ENCODE data around the gene BAIAP3.

Gene BAIAP3

GRCh38 chr16:1381612-1382406 is 48.4 kb downstream of the BAIAP3 start:
- peaks cover 6 to 8% of the 10 kb centered on the region in 2 donors for H3K4me1 ChIP-seq (ENCODE audit: control insufficient read depth in 2 of 2, insufficient read depth in 2 of 2, low read length in 2 of 2)
- H3K36me3 ChIP-seq (ENCODE audit: control insufficient read depth in 2 of 2, insufficient read depth in 2 of 2, low read length in 2 of 2), result peaks cover 0 to 13% of the 10 kb centered on the region in 2 donors
- no peak overlapping the region for H3K27ac ChIP-seq (ENCODE audit: low read depth in 2 of 2, low read length in 2 of 2)
- H3K27me3 ChIP-seq (ENCODE audit: control insufficient read depth in 2 of 2, insufficient read depth in 2 of 2, low read length in 2 of 2), result no peaks in the 10 kb centered on the region
- H3K4me3 ChIP-seq (ENCODE audit: low read length in 2 of 2), result no peak overlapping the region
- no peak overlapping the region for H3K9ac ChIP-seq (ENCODE audit: low read depth in 1 of 2, low read length in 2 of 2)
- H3K9me3 ChIP-seq (ENCODE audit: control insufficient read depth in 2 of 2, low read length in 2 of 2), result no peaks in the 10 kb centered on the region

DNA sequence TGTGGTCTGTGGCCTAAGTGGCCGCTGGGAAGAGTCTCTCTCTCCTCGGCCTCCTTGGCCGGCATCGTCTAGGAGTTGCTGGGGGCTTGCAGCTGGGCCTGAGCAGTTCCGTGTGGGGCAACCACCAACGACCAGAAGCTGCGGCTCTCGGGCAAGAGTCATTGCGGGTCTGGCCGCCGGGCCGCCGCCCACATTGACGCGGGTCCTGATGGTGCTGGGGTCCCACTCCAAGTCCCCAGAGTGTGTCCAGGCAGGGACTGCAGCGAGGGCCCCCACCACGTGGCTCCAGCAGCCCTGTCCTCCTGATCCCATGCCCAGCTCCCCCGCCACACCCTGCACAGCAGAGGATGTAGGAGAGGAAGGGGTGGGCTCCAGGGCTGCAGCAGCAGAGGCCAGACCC is 50.1 kb downstream of the BAIAP3 start:
- no peaks in the 10 kb centered on the region for H3K9me3 ChIP-seq (ENCODE audit: control insufficient read depth in 2 of 2, low read length in 2 of 2)
- H3K9ac ChIP-seq (ENCODE audit: low read depth in 1 of 2, low read length in 2 of 2), result no peak overlapping the region
- H3K4me1 ChIP-seq (ENCODE audit: control insufficient read depth in 2 of 2, insufficient read depth in 2 of 2, low read length in 2 of 2), result peaks cover 5 to 6% of the 10 kb centered on the region in 2 donors
- no peak overlapping the region for H3K27ac ChIP-seq (ENCODE audit: low read depth in 2 of 2, low read length in 2 of 2)
- peaks cover 4 to 15% of the 10 kb centered on the region in 2 donors for H3K36me3 ChIP-seq (ENCODE audit: control insufficient read depth in 2 of 2, insufficient read depth in 2 of 2, low read length in 2 of 2)
- H3K27me3 ChIP-seq (ENCODE audit: control insufficient read depth in 2 of 2, insufficient read depth in 2 of 2, low read length in 2 of 2), result no peaks in the 10 kb centered on the region
- no peak overlapping the region for H3K4me3 ChIP-seq (ENCODE audit: low read length in 2 of 2)

DNA sequence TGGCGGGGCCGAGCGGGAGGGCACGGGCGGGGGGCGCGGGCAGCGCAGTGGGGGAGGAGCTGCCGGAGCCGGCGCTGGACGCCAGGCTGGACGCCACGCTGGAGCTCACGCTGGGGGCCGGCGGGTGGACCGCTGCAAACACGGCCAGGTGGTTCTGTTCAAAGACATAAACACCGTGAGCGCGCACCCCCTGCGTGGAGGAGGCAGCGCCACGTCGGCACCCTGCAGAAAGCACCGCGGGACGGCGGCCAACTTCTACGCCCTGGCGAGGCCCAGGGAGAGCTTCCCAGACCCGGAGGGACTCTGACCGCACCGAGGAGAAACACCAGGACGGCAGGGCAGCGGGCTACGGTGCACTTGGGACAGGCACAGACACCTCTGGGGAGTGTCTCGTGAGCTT is 51.8 kb downstream of the BAIAP3 start:
- no peaks in the 10 kb centered on the region for H3K4me1 ChIP-seq (ENCODE audit: control insufficient read depth in 2 of 2, insufficient read depth in 2 of 2, low read length in 2 of 2)
- no peak overlapping the region for H3K9ac ChIP-seq (ENCODE audit: low read depth in 1 of 2, low read length in 2 of 2)
- H3K36me3 ChIP-seq (ENCODE audit: control insufficient read depth in 2 of 2, insufficient read depth in 2 of 2, low read length in 2 of 2), result peaks cover 10 to 25% of the 10 kb centered on the region in 2 donors
- H3K27ac ChIP-seq (ENCODE audit: low read depth in 2 of 2, low read length in 2 of 2), result no peak overlapping the region
- H3K4me3 ChIP-seq (ENCODE audit: low read length in 2 of 2), result no peak overlapping the region
- no peaks in the 10 kb centered on the region for H3K9me3 ChIP-seq (ENCODE audit: control insufficient read depth in 2 of 2, low read length in 2 of 2)
- H3K27me3 ChIP-seq (ENCODE audit: control insufficient read depth in 2 of 2, insufficient read depth in 2 of 2, low read length in 2 of 2), result no peaks in the 10 kb centered on the region

GRCh38 chr16:1387331-1387730 is 53.9 kb downstream of the BAIAP3 start:
- H3K27me3 ChIP-seq (ENCODE audit: control insufficient read depth in 2 of 2, insufficient read depth in 2 of 2, low read length in 2 of 2), result no peaks in the 10 kb centered on the region
- H3K27ac ChIP-seq (ENCODE audit: low read depth in 2 of 2, low read length in 2 of 2), result no peak overlapping the region
- H3K36me3 ChIP-seq (ENCODE audit: control insufficient read depth in 2 of 2, insufficient read depth in 2 of 2, low read length in 2 of 2), result peaks cover 17 to 30% of the 10 kb centered on the region in 2 donors
- no peaks in the 10 kb centered on the region for H3K9me3 ChIP-seq (ENCODE audit: control insufficient read depth in 2 of 2, low read length in 2 of 2)
- H3K4me3 ChIP-seq (ENCODE audit: low read length in 2 of 2), result no peak overlapping the region
- no peaks in the 10 kb centered on the region for H3K4me1 ChIP-seq (ENCODE audit: control insufficient read depth in 2 of 2, insufficient read depth in 2 of 2, low read length in 2 of 2)
- no peak overlapping the region for H3K9ac ChIP-seq (ENCODE audit: low read depth in 1 of 2, low read length in 2 of 2)

- no peak overlapping the region for H3K27ac ChIP-seq (ENCODE audit: low read depth in 2 of 2, low read length in 2 of 2)
- H3K4me3 ChIP-seq (ENCODE audit: low read length in 2 of 2), result no peak overlapping the region
- H3K9me3 ChIP-seq (ENCODE audit: control insufficient read depth in 2 of 2, low read length in 2 of 2), result no peaks in the 10 kb centered on the region
- H3K36me3 ChIP-seq (ENCODE audit: control insufficient read depth in 2 of 2, insufficient read depth in 2 of 2, low read length in 2 of 2), result peaks cover 29 to 40% of the 10 kb centered on the region in 2 donors
- no peaks in the 10 kb centered on the region for H3K27me3 ChIP-seq (ENCODE audit: control insufficient read depth in 2 of 2, insufficient read depth in 2 of 2, low read length in 2 of 2)
- H3K9ac ChIP-seq (ENCODE audit: low read depth in 1 of 2, low read length in 2 of 2), result no peak overlapping the region
- H3K4me1 ChIP-seq (ENCODE audit: control insufficient read depth in 2 of 2, insufficient read depth in 2 of 2, low read length in 2 of 2), result no peaks in the 10 kb centered on the region
Measured at GRCh38 chr16:1389762-1390161, 56.3 kb downstream of the BAIAP3 start.

DNA sequence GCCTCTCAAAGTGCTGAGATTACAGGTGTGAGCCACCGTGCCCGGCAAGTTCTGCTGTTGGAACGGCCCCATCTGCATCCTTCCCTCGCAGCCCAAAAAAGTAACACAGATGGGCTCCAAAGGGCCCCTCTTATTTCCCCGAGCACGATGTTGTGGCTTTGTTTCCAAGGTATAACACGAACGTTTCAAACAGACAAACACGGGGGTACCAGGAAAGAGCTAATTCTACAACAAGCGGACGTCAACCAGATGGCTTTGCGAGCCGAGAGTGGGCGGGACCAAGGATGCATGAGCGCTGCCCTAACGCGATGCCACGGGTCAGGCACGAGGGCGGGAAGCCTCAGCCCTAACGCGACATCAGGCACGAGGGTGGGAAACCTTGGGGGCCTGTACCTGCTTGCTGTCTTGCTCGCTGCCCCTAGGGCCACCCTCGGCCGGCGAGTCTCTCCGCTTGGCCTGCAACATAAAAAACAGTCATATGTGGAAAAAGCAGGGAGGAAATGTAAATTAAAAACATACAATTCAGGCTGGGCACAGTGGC is 56.9 kb downstream of the BAIAP3 start:
- no peaks in the 10 kb centered on the region for H3K4me1 ChIP-seq (ENCODE audit: control insufficient read depth in 2 of 2, insufficient read depth in 2 of 2, low read length in 2 of 2)
- no peak overlapping the region for H3K27ac ChIP-seq (ENCODE audit: low read depth in 2 of 2, low read length in 2 of 2)
- H3K4me3 ChIP-seq (ENCODE audit: low read length in 2 of 2), result no peak overlapping the region
- H3K9me3 ChIP-seq (ENCODE audit: control insufficient read depth in 2 of 2, low read length in 2 of 2), result no peaks in the 10 kb centered on the region
- H3K36me3 ChIP-seq (ENCODE audit: control insufficient read depth in 2 of 2, insufficient read depth in 2 of 2, low read length in 2 of 2), result peaks cover 29 to 37% of the 10 kb centered on the region in 2 donors
- no peak overlapping the region for H3K9ac ChIP-seq (ENCODE audit: low read depth in 1 of 2, low read length in 2 of 2)
- H3K27me3 ChIP-seq (ENCODE audit: control insufficient read depth in 2 of 2, insufficient read depth in 2 of 2, low read length in 2 of 2), result no peaks in the 10 kb centered on the region

DNA sequence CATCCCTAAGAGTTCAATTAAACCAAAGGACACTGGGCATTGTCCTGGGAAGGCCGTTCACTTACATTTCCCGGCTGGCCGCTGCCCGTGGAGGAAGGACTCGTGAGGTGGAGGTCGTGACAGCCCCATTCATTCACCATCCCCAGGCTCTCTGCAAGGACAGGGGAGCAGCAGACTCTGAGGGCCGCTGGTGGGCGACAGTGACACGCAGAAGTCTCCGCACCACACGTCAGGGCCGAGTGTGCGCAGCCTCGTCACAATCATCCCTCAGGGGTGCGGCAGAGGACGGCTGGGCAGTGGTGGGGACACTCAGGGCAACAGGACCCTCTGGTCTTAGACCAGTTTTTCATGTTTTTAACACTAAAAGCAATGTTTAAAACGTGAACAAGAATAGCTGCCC is 59.4 kb downstream of the BAIAP3 start:
- H3K36me3 ChIP-seq (ENCODE audit: control insufficient read depth in 2 of 2, insufficient read depth in 2 of 2, low read length in 2 of 2), result peaks cover 29 to 35% of the 10 kb centered on the region in 2 donors
- no peaks in the 10 kb centered on the region for H3K9me3 ChIP-seq (ENCODE audit: control insufficient read depth in 2 of 2, low read length in 2 of 2)
- no peak overlapping the region for H3K9ac ChIP-seq (ENCODE audit: low read depth in 1 of 2, low read length in 2 of 2)
- H3K4me3 ChIP-seq (ENCODE audit: low read length in 2 of 2), result no peak overlapping the region
- no peak overlapping the region for H3K27ac ChIP-seq (ENCODE audit: low read depth in 2 of 2, low read length in 2 of 2)
- H3K27me3 ChIP-seq (ENCODE audit: control insufficient read depth in 2 of 2, insufficient read depth in 2 of 2, low read length in 2 of 2), result no peaks in the 10 kb centered on the region
- H3K4me1 ChIP-seq (ENCODE audit: control insufficient read depth in 2 of 2, insufficient read depth in 2 of 2, low read length in 2 of 2), result no peaks in the 10 kb centered on the region

- Histone ChIP-seq H3K4me3 (ENCODE audit: low read length in 2 of 2) (no peak overlapping the region), H3K4me1 (ENCODE audit: control insufficient read depth in 2 of 2, insufficient read depth in 2 of 2, low read length in 2 of 2) (no peaks in the 10 kb centered on the region), H3K27ac (ENCODE audit: low read depth in 2 of 2, low read length in 2 of 2) (no peak overlapping the region), H3K9me3 (ENCODE audit: control insufficient read depth in 2 of 2, low read length in 2 of 2) (no peaks in the 10 kb centered on the region), H3K9ac (ENCODE audit: low read depth in 1 of 2, low read length in 2 of 2) (no peak overlapping the region), H3K27me3 (ENCODE audit: control insufficient read depth in 2 of 2, insufficient read depth in 2 of 2, low read length in 2 of 2) (no peaks in the 10 kb centered on the region), H3K36me3 (ENCODE audit: control insufficient read depth in 2 of 2, insufficient read depth in 2 of 2, low read length in 2 of 2) (peaks cover 30 to 37% of the 10 kb centered on the region in 2 donors)
Measured at GRCh38 chr16:1393613-1394176, 60.2 kb downstream of the BAIAP3 start.

DNA sequence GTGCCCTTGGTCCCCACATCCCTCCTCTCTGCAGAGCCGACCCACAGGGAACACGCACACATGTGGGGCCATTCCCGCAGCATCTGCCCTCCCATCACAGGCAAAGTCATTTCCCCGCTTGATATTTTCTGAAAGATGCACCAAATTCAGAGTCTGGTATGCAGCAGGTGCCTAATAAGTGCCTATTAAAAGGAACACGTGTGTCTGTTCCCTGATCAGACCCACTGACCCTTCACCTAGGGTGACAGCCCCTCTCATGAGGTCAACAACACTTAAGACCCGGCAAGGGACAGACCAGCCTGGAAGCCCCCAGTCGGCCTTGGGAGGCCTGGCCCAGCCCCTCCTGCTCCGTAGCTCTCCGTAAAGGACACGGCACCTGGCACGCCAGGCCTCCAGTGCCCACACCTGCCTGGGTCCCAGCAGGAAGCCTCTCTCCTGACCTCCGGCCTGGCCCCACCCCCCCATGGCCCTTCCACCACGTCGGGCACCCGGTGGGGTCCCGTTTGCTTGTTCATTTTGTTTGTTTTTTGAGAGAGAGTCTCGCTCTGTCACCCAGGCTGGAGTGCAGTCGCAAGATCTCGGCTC is 61.0 kb downstream of the BAIAP3 start:
- Histone ChIP-seq H3K9ac (ENCODE audit: low read depth in 1 of 2, low read length in 2 of 2) (no peak overlapping the region), H3K36me3 (ENCODE audit: control insufficient read depth in 2 of 2, insufficient read depth in 2 of 2, low read length in 2 of 2) (peaks cover 37 to 42% of the 10 kb centered on the region in 2 donors), H3K4me3 (ENCODE audit: low read length in 2 of 2) (no peak overlapping the region), H3K4me1 (ENCODE audit: control insufficient read depth in 2 of 2, insufficient read depth in 2 of 2, low read length in 2 of 2) (no peaks in the 10 kb centered on the region), H3K27me3 (ENCODE audit: control insufficient read depth in 2 of 2, insufficient read depth in 2 of 2, low read length in 2 of 2) (no peaks in the 10 kb centered on the region), H3K9me3 (ENCODE audit: control insufficient read depth in 2 of 2, low read length in 2 of 2) (no peaks in the 10 kb centered on the region), H3K27ac (ENCODE audit: low read depth in 2 of 2, low read length in 2 of 2) (no peak overlapping the region)

- Histone ChIP-seq H3K4me3 (ENCODE audit: low read length in 2 of 2) (no peak overlapping the region), H3K36me3 (ENCODE audit: control insufficient read depth in 2 of 2, insufficient read depth in 2 of 2, low read length in 2 of 2) (peaks cover 33 to 37% of the 10 kb centered on the region in 2 donors), H3K9me3 (ENCODE audit: control insufficient read depth in 2 of 2, low read length in 2 of 2) (no peaks in the 10 kb centered on the region), H3K27me3 (ENCODE audit: control insufficient read depth in 2 of 2, insufficient read depth in 2 of 2, low read length in 2 of 2) (no peaks in the 10 kb centered on the region), H3K4me1 (ENCODE audit: control insufficient read depth in 2 of 2, insufficient read depth in 2 of 2, low read length in 2 of 2) (no peaks in the 10 kb centered on the region), H3K9ac (ENCODE audit: low read depth in 1 of 2, low read length in 2 of 2) (no peak overlapping the region), H3K27ac (ENCODE audit: low read depth in 2 of 2, low read length in 2 of 2) (no peak overlapping the region)
Measured at GRCh38 chr16:1395444-1396031, 62.1 kb downstream of the BAIAP3 start.
